ENCODE measurements around the gene KCNJ9. TPM values are rescaled to one million over a fixed set of nuclear protein-coding genes. Genes with fewer than 3 reads are reported as not detected.

Gene KCNJ9
- total RNA-seq, 6 experiments from 2014 or later: not detected

- Mint-ChIP-seq H3K27ac (no peak overlapping the region), H3K9me3 (no peaks in the 10 kb centered on the region), H3K36me3 (ENCODE audit: low read depth) (no peaks in the 10 kb centered on the region), H3K4me3 (no peak overlapping the region), H3K27me3 (ENCODE audit: insufficient read depth) (peaks cover 47% of the 10 kb centered on the region), H3K4me1 (ENCODE audit: low read depth) (peaks cover 8% of the 10 kb centered on the region)
- no peak for TF ChIP-seq CTCF (IDR thresholded peaks at IDR 0.05)
- DNase-seq: no peak
Observed at GRCh38 chr1:160080381-160081100, 797 bp upstream of the KCNJ9 start.

- TF ChIP-seq CTCF (IDR thresholded peaks at IDR 0.05): no peak
- Mint-ChIP-seq H3K4me3 (no peak overlapping the region), H3K27ac (no peak overlapping the region), H3K9me3 (no peaks in the 10 kb centered on the region), H3K27me3 (ENCODE audit: insufficient read depth) (peaks cover 41% of the 10 kb centered on the region), H3K4me1 (ENCODE audit: low read depth) (peaks cover 8% of the 10 kb centered on the region), H3K36me3 (ENCODE audit: low read depth) (no peaks in the 10 kb centered on the region)
- DNase-seq: no peak
Observed at GRCh38 chr1:160082487-160082886, 1.1 kb downstream of the KCNJ9 start.

- no peak for DNase-seq
Observed at GRCh38 chr1:160082926-160083325, 1.6 kb downstream of the KCNJ9 start.

GRCh38 chr1:160083968-160084770 lies 2.8 kb downstream of the KCNJ9 start:
- peak; percentile 76 for TF ChIP-seq CTCF (IDR thresholded peaks at IDR 0.05)
- no peak overlapping the region for H3K27ac Mint-ChIP-seq
- H3K4me1 Mint-ChIP-seq (ENCODE audit: low read depth): peaks cover 8% of the 10 kb centered on the region
- no peak for DNase-seq
- peaks cover 42% of the 10 kb centered on the region for H3K27me3 Mint-ChIP-seq (ENCODE audit: insufficient read depth)
- H3K9me3 Mint-ChIP-seq: no peaks in the 10 kb centered on the region
- no peaks in the 10 kb centered on the region for H3K36me3 Mint-ChIP-seq (ENCODE audit: low read depth)
- H3K4me3 Mint-ChIP-seq: no peak overlapping the region

More at GRCh38 chr1:160082926-160083325, 1.6 kb downstream of the KCNJ9 start:
- Mint-ChIP-seq H3K4me3 (no peak overlapping the region), H3K27ac (no peak overlapping the region), H3K9me3 (no peaks in the 10 kb centered on the region), H3K36me3 (ENCODE audit: low read depth) (no peaks in the 10 kb centered on the region), H3K27me3 (ENCODE audit: insufficient read depth) (peaks cover 41% of the 10 kb centered on the region), H3K4me1 (ENCODE audit: low read depth) (peaks cover 8% of the 10 kb centered on the region)
- no peak for TF ChIP-seq CTCF (IDR thresholded peaks at IDR 0.05)

- no peak overlapping the region for H3K4me3 Mint-ChIP-seq
- H3K36me3 Mint-ChIP-seq (ENCODE audit: low read depth): no peaks in the 10 kb centered on the region
- DNase-seq: no peak
- peaks cover 39% of the 10 kb centered on the region for H3K27me3 Mint-ChIP-seq (ENCODE audit: insufficient read depth)
- TF ChIP-seq CTCF (IDR thresholded peaks at IDR 0.05): no peak
- no peak overlapping the region for H3K27ac Mint-ChIP-seq
- no peaks in the 10 kb centered on the region for H3K9me3 Mint-ChIP-seq
- peaks cover 8% of the 10 kb centered on the region for H3K4me1 Mint-ChIP-seq (ENCODE audit: low read depth)
Observed at GRCh38 chr1:160084771-160085321, 3.5 kb downstream of the KCNJ9 start.
